SK-N-MC (cell line): Measurements from ENCODE around the gene TRPV6.

ENCODE experiments used
- EZH2 ChIP-seq: fragments of 200-600 bp; sonication (generic); IDR thresholded peaks from one replicate; pipeline ENCODE4 v1.6.1; 2017; ENCODE audit warnings: antibody characterized with exemption
- POLR2AphosphoS5 ChIP-seq: IDR thresholded peaks from 2 replicates; pipeline ENCODE4 v1.6.1; 2012; ENCODE audit warnings: mild to moderate bottlenecking, low read depth, low read length, borderline replicate concordance

- no peak for TF ChIP-seq EZH2
- no peak for TF ChIP-seq POLR2AphosphoS5
These were observed 14.1 kb downstream of the TRPV6 start for GRCh38 chr7:142871260-142872105.
